ENCODE data around the gene PSMF1.

The PSMF1 gene

DNA sequence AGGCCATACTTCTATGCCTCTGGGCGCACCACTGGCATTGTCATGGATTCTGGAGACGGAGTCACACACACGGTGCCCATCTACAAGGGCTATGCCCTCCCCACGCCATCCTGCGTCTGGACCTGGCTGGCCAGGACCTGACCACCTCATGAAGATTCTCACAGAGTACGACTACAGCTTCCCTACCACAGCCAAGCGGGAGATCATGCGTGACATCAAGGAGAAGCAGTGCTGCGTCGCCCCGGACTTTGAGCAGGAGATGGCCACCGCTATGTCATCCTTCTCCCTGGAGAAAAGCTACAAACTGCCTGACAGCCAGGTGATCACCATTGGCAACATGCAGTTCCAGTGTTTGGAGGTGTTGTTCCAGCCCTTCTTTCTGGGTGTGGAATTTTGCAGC, 42.6 kb downstream of the PSMF1 start:
- DNase-seq (ENCODE audit: low spot score), result no peak
- Histone ChIP-seq H3K27ac (no peak overlapping the region), H3K4me3 (no peak overlapping the region)
- no peak for TF ChIP-seq CTCF (IDR thresholded peaks at IDR 0.05)

DNA sequence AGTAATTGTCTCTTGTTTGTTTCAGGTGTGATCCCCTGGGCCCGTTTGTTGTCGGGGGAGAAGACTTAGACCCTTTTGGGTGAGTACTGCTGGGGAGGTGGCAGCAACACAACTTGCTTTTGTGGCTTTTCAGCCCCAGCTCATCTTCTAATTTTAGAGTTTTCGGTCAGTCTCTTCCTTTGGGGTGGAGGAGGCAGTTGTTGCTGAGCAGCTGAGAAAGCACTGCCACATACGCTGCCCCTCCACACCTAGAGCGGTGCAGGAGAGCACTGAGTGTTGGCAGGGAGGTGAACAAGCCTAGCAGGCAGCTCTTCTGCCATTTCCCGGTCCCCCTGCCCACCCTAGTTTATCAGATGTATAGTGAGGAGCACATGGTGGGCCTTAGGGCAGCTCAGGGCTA, 44.7 kb downstream of the PSMF1 start:
- H3K27ac ChIP-seq, result no peak overlapping the region
- no peak overlapping the region for H3K4me3 ChIP-seq
- no peak for TF ChIP-seq CTCF (IDR thresholded peaks at IDR 0.05)
- DNase-seq (ENCODE audit: low spot score), result peak; percentile 60

DNA sequence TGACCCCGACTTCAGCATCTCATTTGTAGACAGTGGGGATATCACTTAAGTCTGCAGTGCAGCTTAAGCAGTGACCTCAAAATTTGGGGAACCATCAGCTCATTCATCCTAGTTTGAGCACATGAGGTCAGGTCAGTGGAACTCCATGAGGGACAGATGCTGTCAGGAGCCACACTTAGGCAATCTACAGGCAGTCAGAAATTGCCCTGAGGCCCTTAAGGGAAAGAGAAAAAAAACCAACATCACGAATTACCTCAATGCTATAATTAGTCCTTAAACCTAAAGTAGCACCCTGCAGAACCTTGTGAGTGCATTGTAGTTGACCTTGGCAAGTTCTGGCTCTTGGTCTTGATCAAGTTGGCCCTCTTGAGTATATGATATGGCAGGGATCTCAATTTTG, 45.3 kb downstream of the PSMF1 start:
- Histone ChIP-seq H3K4me3 (no peak overlapping the region), H3K27ac (no peak overlapping the region)
- TF ChIP-seq CTCF (IDR thresholded peaks at IDR 0.05), result no peak
- DNase-seq (ENCODE audit: low spot score), result no peak

DNA sequence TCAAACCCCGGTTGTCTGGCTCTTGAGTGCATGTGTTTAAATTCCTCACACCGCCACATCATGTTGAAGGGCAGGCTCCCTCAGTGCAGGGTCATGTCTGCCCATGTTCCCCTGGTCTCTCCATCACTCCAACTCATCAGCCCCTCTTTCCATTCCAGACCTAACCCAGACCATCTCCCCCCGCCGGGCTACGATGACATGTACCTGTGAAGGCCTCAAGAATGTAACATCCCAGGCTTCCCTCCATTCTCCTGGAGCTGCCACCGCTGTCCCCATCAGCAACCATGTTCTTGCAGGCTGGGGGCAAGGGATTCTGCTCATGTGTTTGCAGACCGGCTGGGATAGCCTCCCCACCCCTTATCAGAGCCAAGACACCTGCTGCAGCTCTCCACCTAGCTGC, 46.5 kb downstream of the PSMF1 start:
- peak; percentile 26 for DNase-seq (ENCODE audit: low spot score)
- no peak overlapping the region for H3K27ac ChIP-seq
- TF ChIP-seq CTCF (IDR thresholded peaks at IDR 0.05), result no peak

DNA sequence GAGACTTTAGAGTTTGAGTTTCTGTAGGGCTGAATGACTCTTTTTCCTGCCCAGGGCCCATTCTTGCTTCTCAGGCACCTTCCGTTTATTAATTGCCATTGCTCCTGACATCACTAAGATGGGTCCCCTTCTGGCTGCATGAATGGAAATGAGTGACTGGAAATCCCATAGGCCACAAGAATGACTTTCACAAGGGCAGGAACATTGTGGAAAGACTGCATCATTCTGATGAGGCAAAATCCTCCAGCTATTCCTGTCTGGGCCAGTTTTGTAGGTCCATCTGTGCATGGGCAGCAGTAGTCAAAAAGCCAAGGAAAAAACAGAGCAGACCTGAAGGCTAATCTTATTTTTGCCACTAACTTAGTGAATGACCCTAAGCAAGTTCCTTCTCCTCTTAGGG, 47.1 kb downstream of the PSMF1 start:
- H3K4me3 ChIP-seq, result no peak overlapping the region
- TF ChIP-seq CTCF (IDR thresholded peaks at IDR 0.05), result no peak
- H3K27ac ChIP-seq, result no peak overlapping the region
- peak; percentile 16 for DNase-seq (ENCODE audit: low spot score)

More for the DNA sequence above, 46.5 kb downstream of the PSMF1 start:
- H3K4me3 ChIP-seq, result no peak overlapping the region

- peak; percentile 9 for DNase-seq (ENCODE audit: low spot score)
- Histone ChIP-seq H3K4me3 (no peak overlapping the region), H3K27ac (no peak overlapping the region)
- TF ChIP-seq CTCF (IDR thresholded peaks at IDR 0.05), result no peak
These were observed 47.5 kb downstream of the PSMF1 start for GRCh38 chr20:1165941-1166340.

DNA sequence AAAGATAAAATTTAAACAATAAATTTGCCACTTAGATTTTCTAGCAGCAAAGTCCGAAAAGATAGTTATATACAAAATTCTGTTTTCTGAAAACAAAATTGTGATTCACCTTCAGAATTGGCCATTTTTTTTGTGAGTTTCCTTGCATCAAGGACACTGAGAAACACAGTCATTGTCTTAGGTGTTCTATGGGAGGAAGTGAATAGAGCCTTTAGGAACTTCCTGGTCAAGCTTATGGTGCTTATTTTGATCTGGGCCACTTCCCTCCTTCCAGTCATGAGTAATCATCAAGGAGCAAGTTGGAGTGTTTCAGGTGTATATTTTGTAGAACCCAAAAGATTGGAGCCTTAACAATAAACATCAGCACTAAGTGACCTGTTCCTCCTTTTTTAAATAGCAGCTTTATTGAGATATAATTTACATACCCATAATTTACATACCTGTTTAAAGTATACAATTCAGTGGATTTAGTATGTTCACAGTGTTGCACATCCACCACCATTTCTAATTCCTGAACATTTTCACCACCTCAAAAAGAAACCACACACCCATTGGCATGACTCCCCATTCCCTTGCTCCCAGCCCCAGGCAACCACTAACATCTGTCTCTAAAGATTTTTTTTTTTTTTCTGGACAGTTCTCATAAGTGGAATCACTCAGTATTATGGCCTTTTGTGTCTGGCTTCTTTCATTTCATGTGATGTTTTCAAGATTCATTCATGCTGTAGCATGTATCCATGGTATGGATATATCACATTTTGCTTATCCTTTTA, 48.7 kb downstream of the PSMF1 start:
- H3K27ac ChIP-seq, result no peak overlapping the region
- DNase-seq (ENCODE audit: low spot score), result no peak
- no peak for TF ChIP-seq CTCF (IDR thresholded peaks at IDR 0.05)
- H3K4me3 ChIP-seq, result no peak overlapping the region

Data from coronary artery (tissue), 2 donors.